Measurements from ENCODE around the gene PCMT1. TPM values are rescaled to one million over a fixed set of nuclear protein-coding genes. Genes with fewer than 3 reads are reported as not detected.

The PCMT1 gene
- total RNA-seq, 2 experiments from 2014 or later = 117 to 125 TPM

DNA sequence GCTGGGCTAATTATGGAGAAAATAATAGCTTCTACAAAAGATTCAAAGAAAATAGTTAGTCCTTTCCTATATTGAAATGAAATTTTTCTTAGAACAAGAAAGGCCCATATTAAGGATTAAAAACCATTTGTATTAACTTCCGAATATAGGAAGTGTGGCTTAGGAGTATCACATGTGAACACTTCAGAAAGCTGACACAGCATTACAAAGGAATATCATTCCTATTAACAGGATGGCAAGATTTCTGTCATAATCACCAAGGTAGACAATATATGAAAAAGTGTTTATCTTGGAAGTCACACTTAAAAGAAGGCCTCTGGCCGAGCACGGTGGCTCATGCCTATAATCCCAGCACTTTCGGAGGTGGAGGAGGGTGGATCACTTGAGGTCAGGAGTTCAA, 26.3 kb upstream of the PCMT1 start:
- H3K4me3 ChIP-seq (ENCODE audit: low read depth, low read length, poor library complexity, severe bottlenecking) = no peak overlapping the region
- no peaks in the 10 kb centered on the region for H4K20me1 ChIP-seq (ENCODE audit: insufficient read depth, low read length)
- H3K4me1 ChIP-seq (ENCODE audit: insufficient read depth, low read length, poor library complexity, severe bottlenecking) = peaks cover 5% of the 10 kb centered on the region
- CTCF ChIA-PET (ENCODE audit: unreplicated experiment) = no interaction called here
- TF ChIP-seq, protein P1, sequence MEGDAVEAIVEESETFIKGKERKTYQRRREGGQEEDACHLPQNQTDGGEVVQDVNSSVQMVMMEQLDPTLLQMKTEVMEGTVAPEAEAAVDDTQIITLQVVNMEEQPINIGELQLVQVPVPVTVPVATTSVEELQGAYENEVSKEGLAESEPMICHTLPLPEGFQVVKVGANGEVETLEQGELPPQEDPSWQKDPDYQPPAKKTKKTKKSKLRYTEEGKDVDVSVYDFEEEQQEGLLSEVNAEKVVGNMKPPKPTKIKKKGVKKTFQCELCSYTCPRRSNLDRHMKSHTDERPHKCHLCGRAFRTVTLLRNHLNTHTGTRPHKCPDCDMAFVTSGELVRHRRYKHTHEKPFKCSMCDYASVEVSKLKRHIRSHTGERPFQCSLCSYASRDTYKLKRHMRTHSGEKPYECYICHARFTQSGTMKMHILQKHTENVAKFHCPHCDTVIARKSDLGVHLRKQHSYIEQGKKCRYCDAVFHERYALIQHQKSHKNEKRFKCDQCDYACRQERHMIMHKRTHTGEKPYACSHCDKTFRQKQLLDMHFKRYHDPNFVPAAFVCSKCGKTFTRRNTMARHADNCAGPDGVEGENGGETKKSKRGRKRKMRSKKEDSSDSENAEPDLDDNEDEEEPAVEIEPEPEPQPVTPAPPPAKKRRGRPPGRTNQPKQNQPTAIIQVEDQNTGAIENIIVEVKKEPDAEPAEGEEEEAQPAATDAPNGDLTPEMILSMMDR (conservative IDR thresholded peaks at IDR 0.05; ENCODE audit: low read length) = no peak
- TF ChIP-seq EZH2phosphoT487 (IDR thresholded peaks at IDR 0.05; ENCODE audit: borderline replicate concordance, low read depth, low read length) = no peak
- POLR2A ChIA-PET = interaction anchor here (0.6 to 1.0 kb wide), 3 partner anchors 11 to 161 kb away, joined by 3 read pairs; no protein-coding TSS in a partner anchor
- no peak overlapping the region for H3K27ac ChIP-seq (ENCODE audit: low read depth, low read length, poor library complexity, severe bottlenecking)
- no peaks in the 10 kb centered on the region for H3K79me2 ChIP-seq (ENCODE audit: insufficient read depth, low read depth, low read length)
- no peak overlapping the region for H2AFZ ChIP-seq (ENCODE audit: low read length)
- intact Hi-C loops (cut with micrococcal nuclease; ENCODE audit: unreplicated experiment) = no loop called here
- H3K9me2 ChIP-seq (ENCODE audit: insufficient read depth, low read length) = no peaks in the 10 kb centered on the region
- no TSS peak for BruUV-seq (replicated peaks)
- H3K36me3 ChIP-seq (ENCODE audit: insufficient read depth, low read length) = peaks cover 55% of the 10 kb centered on the region
- DNase-seq (ENCODE audit: low spot score) = no peak
- H3K4me2 ChIP-seq (ENCODE audit: low read length) = no peak overlapping the region
- no peaks in the 10 kb centered on the region for H3K9me3 ChIP-seq (ENCODE audit: low read length)

DNA sequence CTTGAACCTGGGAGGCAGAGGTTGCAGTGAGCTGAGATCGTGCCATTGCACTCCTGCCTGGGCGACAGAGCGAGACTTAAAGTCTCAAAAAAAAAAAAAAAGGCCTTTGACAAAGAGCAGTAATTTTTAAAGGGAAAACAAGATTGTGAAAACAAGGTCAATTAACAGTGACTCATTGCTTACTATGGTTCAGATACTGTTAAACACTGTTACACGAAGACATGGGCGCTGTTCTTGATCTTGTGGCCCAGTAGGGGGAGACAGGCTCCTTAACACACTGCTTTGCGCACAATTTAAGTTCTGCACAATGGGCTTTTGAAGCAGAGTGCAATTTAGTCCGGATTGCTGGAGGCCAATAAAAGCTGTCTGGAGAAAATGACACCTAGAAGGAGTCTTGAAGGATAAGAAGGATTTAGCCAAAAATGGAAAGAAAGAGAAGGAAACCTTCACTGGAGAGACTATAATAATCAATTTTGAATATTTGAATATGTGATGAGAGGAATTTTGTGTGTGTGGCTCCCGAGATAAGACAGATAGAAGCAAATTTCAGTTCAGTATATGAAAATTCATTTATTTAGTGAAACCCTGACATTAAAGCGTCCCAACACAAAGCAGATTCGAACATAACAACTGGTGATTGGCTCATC, 25.6 kb upstream of the PCMT1 start:
- H3K9me2 ChIP-seq (ENCODE audit: insufficient read depth, low read length) = no peaks in the 10 kb centered on the region
- peaks cover 61% of the 10 kb centered on the region for H3K36me3 ChIP-seq (ENCODE audit: insufficient read depth, low read length)
- CTCF ChIA-PET (ENCODE audit: unreplicated experiment) = no interaction called here
- H3K9me3 ChIP-seq (ENCODE audit: low read length) = no peaks in the 10 kb centered on the region
- H3K79me2 ChIP-seq (ENCODE audit: insufficient read depth, low read depth, low read length) = no peaks in the 10 kb centered on the region
- H3K4me3 ChIP-seq (ENCODE audit: low read depth, low read length, poor library complexity, severe bottlenecking) = no peak overlapping the region
- no peaks in the 10 kb centered on the region for H4K20me1 ChIP-seq (ENCODE audit: insufficient read depth, low read length)
- intact Hi-C loops (cut with micrococcal nuclease; ENCODE audit: unreplicated experiment) = loop anchor here (2.0 kb wide), 2 partner anchors 99 to 203 kb away; no protein-coding TSS in a partner anchor
- POLR2A ChIA-PET = interaction anchor here (0.6 to 1.0 kb wide), 3 partner anchors 10 to 162 kb away, joined by 3 read pairs; no protein-coding TSS in a partner anchor
- BruUV-seq (replicated peaks) = no TSS peak
- H3K4me1 ChIP-seq (ENCODE audit: insufficient read depth, low read length, poor library complexity, severe bottlenecking) = no peaks in the 10 kb centered on the region
- H3K27ac ChIP-seq (ENCODE audit: low read depth, low read length, poor library complexity, severe bottlenecking) = no peak overlapping the region
- DNase-seq (ENCODE audit: low spot score) = peak; percentile 72
- TF ChIP-seq EZH2phosphoT487 (IDR thresholded peaks at IDR 0.05; ENCODE audit: borderline replicate concordance, low read depth, low read length) = no peak
- TF ChIP-seq, protein P1 (conservative IDR thresholded peaks at IDR 0.05; ENCODE audit: low read length) = peak; percentile 92
- no peak overlapping the region for H3K4me2 ChIP-seq (ENCODE audit: low read length)
- no peak overlapping the region for H2AFZ ChIP-seq (ENCODE audit: low read length)

DNA sequence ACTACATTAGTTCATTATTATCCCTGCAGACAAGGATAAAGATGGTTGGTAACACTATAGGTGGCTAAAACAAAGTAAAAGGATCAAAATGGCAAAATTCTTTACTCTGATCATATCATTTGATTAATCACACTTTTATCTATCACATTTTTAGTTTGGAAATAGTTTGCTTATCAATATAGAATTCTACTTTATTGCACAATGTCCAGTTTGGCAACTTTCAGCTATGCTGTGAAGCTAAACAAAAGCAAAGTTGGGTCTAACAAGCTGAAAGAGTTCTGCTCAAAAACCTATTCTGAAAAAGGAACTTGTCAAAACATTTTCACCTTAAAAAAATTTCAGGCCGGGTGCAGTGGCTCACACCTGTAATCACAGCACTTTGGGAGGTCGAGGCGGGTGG, 23.8 kb upstream of the PCMT1 start:
- no TSS peak for BruUV-seq (replicated peaks)
- TF ChIP-seq, protein P1 (conservative IDR thresholded peaks at IDR 0.05; ENCODE audit: low read length) = no peak
- no peak for TF ChIP-seq EZH2phosphoT487 (IDR thresholded peaks at IDR 0.05; ENCODE audit: borderline replicate concordance, low read depth, low read length)
- POLR2A ChIA-PET = interaction anchor here (0.6 to 1.0 kb wide), 2 partner anchors 20 to 39 kb away, joined by 3 read pairs; no protein-coding TSS in a partner anchor

More for the DNA sequence above, 23.8 kb upstream of the PCMT1 start:
- no peaks in the 10 kb centered on the region for H3K4me1 ChIP-seq (ENCODE audit: insufficient read depth, low read length, poor library complexity, severe bottlenecking)
- intact Hi-C loops (cut with micrococcal nuclease; ENCODE audit: unreplicated experiment) = loop anchor here (2.0 kb wide), 3 partner anchors 15 to 201 kb away; no protein-coding TSS in a partner anchor
- no peak overlapping the region for H2AFZ ChIP-seq (ENCODE audit: low read length)
- H3K36me3 ChIP-seq (ENCODE audit: insufficient read depth, low read length) = peaks cover 80% of the 10 kb centered on the region
- no peak overlapping the region for H3K4me2 ChIP-seq (ENCODE audit: low read length)
- DNase-seq (ENCODE audit: low spot score) = no peak
- H4K20me1 ChIP-seq (ENCODE audit: insufficient read depth, low read length) = no peaks in the 10 kb centered on the region
- H3K27ac ChIP-seq (ENCODE audit: low read depth, low read length, poor library complexity, severe bottlenecking) = no peak overlapping the region
- no peaks in the 10 kb centered on the region for H3K9me3 ChIP-seq (ENCODE audit: low read length)
- H3K9me2 ChIP-seq (ENCODE audit: insufficient read depth, low read length) = no peaks in the 10 kb centered on the region
- H3K79me2 ChIP-seq (ENCODE audit: insufficient read depth, low read depth, low read length) = no peaks in the 10 kb centered on the region
- CTCF ChIA-PET (ENCODE audit: unreplicated experiment) = no interaction called here
- no peak overlapping the region for H3K4me3 ChIP-seq (ENCODE audit: low read depth, low read length, poor library complexity, severe bottlenecking)

Data from OCI-LY7 (cell line).